T-helper 22 cell (primary cell): ENCODE data around the gene HRH3.

Experiments used
- DNase-seq: peaks from one replicate; pipeline ENCODE4 v3.0.0-alpha.2; 2020; ENCODE audit warnings: low read depth

Gene HRH3

GRCh38 chr20:62215020-62215990, 4.8 kb downstream of the HRH3 start:
- DNase-seq, result no peak

DNA sequence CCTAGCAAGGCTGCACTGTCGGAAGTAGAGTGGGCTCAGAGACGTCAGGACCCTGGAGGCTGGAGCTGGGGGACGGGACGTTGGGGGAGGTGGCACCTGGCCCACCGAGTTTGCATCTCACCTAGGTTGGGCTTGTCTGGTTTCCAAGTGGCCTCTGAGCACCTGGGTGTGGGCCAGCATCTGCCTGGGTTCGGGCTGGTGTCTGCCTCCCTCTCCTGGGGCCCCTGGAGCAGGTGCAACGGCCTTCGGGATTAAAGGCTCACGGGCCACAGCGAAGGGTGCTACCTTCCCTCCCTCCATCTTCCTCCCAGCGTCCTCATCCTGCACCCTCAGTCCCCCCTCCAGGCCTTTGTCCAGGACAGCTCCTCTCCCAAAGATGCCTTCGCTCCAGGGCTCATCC, 6.0 kb downstream of the HRH3 start:
- no peak for DNase-seq

- no peak for DNase-seq
Observed at GRCh38 chr20:62212299-62212698, 7.8 kb downstream of the HRH3 start.

- no peak for DNase-seq
Observed at GRCh38 chr20:62211769-62212288, 8.2 kb downstream of the HRH3 start.

DNA sequence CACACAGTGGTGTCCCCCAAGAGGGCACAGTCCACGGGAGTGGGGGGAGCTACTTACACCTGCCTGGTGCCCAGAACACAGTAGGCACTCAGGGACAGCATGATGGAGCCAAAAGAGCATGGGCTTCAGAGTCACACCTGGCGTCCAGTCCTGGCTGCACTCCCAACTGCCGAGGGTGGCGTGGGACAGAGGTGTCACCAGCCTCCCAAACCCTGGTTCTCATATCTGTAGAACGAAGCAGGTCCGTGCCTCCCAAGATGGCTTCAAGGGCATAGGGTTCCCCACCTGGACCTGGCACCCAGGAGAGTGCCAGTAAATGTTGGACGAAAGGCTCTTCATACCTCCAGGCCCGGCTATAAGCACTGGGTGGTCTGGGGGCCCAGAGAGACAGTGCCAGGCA, 8.9 kb downstream of the HRH3 start:
- DNase-seq, result no peak

DNA sequence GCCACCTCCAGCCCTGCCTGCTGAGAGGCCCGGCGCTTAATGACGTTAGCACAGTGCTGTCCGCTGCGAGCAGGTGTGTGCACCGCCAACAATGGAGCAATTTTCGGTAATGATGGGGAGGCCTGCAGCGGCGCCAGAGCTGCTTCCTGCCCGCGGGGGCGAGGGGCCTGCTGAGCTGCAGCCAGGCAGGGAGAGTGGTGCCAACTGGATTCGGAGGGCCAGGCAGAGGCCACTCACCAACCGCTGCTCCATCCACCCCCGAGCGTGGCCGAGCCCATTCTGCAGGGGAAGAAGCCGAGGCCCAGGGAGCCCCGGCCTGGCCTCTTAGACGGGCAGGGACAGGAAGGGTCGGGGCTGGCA, 9.6 kb downstream of the HRH3 start:
- DNase-seq, result no peak

- DNase-seq, result no peak
Observed at GRCh38 chr20:62209850-62210495, 10.1 kb downstream of the HRH3 start.

- DNase-seq, result no peak
Observed at GRCh38 chr20:62208795-62209755, 11.0 kb downstream of the HRH3 start.

GRCh38 chr20:62208061-62208794, 11.8 kb downstream of the HRH3 start:
- no peak for DNase-seq

GRCh38 chr20:62206388-62206775, 13.7 kb downstream of the HRH3 start:
- DNase-seq, result no peak

DNA sequence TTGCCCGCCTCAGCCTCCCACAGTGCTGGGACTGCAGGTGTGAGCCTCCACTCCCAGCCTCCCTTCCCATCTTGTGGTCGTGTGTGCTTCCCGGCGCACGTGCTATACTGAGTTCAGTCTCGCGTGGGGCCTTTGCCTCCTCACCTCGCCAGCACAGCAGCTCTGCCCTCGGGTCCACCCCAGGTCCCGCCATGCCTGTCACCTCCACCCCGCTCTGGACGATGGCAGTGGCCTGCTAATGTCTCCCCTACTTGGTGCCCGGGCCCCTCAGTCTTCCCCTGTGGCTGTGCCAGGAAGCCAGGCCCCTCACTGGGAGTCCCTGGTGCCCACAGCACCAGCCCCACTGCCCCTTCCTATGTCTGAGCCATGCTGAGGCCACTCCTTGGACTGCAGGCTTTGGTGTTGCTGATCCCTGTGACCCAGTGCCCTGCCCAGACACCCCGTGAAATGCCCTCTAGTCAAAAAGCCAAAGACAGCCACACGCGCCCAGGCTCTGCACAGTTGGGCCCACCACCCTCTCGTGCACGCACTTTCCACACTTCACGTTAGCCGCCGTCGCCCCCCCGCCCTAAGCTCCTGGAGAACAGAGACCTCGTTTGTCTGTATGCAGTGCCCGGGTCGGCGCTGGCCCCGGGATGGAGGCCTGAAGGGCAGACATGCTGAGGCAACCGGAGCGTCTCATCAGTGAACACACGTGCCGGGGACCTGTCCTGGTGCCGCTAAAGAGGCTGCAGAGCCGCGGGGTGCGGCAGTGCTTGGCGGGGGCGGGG, 14.3 kb downstream of the HRH3 start:
- DNase-seq, result no peak

DNA sequence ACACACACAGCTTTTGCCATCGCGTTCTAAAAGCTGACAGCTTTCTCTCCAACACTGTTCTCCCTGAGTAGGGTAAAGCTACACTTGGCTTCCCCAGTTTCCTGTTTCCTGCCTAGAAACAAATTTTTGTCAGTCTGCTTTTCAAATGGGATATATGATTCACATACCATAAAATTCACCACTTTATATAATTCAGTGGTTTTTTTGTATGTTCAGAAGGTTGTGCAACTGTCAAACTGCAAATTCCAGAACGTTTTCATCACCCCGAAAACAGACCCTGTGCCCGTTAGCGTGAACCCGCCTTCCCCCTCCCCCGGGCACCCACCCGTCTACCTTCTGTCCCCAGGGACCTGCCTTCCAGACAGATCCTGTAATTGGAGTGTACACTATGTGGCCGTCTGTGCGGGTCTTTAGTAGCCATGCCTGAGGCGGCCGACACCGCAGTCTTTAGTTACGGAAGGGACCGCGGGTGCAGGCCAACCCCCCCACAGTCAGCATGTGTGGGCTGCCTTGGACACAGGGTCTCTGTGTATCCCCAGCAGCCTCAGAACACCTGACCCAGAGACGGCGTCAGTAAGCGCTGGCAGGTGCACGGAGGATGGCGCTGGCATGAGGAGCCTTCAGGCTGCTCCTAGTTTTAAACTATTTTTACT, 16.6 kb downstream of the HRH3 start:
- no peak for DNase-seq

GRCh38 chr20:62202676-62203377, 17.3 kb downstream of the HRH3 start:
- DNase-seq, result no peak

GRCh38 chr20:62202083-62202395, 18.0 kb downstream of the HRH3 start:
- DNase-seq, result no peak

DNA sequence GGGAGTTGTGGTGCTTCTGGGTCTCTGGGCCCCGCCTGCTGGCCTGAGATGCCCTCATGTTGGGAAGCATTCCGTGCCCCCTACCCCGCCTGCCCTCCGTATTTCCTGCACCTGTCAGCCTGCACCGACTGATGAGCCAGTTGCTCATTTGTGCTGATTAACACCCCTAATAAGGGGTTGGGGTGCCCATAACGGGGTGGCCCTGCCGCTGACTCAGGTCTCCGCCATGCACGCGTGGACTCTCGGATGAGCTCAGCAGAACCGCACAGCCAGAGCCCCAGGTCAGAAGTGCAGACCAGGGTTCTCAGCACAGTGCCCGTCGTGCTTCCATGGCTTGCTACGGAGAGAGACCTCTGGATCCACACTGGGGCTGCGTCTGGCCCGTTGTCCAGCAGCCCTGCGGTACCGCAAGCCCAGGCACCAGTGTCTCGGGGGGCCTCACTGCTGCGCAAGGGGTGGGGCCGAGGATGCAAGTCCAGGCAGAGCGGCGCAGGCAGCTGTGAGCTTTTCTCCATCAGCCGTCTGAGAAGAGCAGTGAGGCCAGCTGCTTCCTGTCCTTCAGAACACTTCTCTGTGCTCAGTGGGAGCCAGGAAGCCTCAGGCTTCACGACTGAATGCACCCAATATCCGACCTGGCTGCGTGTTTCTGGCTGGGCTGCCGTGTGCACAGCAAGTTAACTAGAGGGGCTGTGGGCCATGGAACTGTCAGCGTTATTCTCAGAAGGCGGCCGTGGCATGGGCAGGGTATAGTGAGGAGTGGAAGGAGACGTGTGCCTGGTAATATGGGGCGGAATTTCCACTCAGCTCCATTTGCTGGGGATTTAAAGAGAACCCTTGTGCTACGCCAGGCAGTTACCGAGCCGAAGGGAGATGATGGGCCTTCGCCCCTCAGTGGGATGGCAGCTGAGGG, 18.6 kb downstream of the HRH3 start:
- DNase-seq, result no peak

DNA sequence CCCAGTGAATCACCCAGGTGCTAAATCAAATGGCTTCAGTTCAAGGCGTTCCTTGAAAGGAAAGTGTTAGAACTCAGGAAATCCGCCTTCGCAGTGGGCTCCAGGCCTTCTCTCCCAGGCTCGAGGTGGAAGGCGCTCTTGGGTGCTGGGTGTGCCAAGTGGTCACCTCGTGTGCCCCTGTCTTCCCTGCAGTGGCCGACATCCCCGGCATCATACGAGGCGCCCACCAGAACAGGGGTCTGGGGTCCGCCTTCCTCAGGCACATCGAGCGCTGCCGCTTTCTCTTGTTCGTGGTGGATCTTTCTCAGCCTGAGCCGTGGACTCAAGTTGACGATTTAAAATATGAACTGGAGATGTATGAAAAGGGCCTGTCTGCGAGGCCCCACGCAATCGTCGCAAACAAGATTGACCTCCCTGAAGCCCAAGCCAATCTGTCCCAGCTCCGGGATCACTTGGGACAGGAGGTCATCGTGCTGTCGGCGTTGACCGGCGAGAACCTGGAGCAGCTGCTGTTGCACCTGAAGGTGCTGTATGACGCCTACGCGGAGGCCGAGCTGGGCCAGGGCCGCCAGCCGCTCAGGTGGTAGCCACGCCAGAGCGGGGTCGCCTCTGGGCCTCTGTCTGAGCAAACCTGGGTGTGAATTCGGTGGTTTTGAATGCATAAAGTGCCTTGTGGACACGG, 19.4 kb downstream of the HRH3 start:
- no peak for DNase-seq

DNA sequence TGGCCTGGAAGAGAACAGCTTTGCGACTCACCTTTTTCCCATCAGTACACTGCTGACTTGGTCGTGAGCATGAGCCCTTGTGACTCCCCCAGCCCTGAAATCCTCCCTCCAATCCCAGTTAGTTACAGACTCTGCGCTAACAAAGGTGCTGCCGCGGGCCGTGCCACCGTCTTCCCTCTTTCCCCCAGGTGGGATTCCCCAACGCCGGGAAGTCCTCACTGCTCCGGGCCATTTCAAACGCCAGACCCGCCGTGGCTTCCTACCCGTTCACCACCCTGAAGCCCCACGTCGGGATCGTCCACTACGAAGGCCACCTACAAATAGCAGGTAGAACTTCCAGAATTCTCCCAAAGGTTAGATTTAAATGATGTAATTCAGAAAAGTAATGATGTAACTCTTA, 21.1 kb downstream of the HRH3 start:
- no peak for DNase-seq

GRCh38 chr20:62198496-62198895, 21.6 kb downstream of the HRH3 start:
- DNase-seq, result no peak
